HL-60 (cell line): Measurements from ENCODE around the gene FHIT.

Experiments used
- DNase-seq, 2 experiments: peaks; one replicate each; pipeline ENCODE4 v3.0.0-alpha.2; 2010 to 2020; ENCODE audit warnings: low read depth in 1 of 2, low spot score in 1 of 2
- H3K27ac ChIP-seq: fragments of 250-450 bp; sonication (Bioruptor Pico); replicated peaks from 2 replicates; pipeline ENCODE4 v1.5.1; 2020; ENCODE audit warnings: mild to moderate bottlenecking, moderate library complexity
- H3K27me3 ChIP-seq: fragments of 250-450 bp; sonication (Bioruptor Pico); 2 replicates; pipeline ENCODE4 v1.5.1; 2021; ENCODE audit warnings: mild to moderate bottlenecking, moderate library complexity; ENCODE audit not compliant: insufficient read depth, poor library complexity, severe bottlenecking
- H3K4me3 ChIP-seq: replicated peaks from 2 replicates; pipeline ENCODE4 v1.5.1; 2011; ENCODE audit warnings: mild to moderate bottlenecking, control low read depth, low read length; ENCODE audit not compliant: insufficient read depth
- CTCF ChIP-seq: IDR thresholded peaks from one replicate; pipeline ENCODE4 v1.5.1; 2011; ENCODE audit warnings: low read length, control low read depth, inconsistent platforms; ENCODE audit not compliant: insufficient read depth
- GABPA ChIP-seq: IDR thresholded peaks from 2 replicates; pipeline ENCODE4 v1.6.1; 2012; ENCODE audit warnings: low read depth
- POLR2AphosphoS5 ChIP-seq: IDR thresholded peaks from 2 replicates; pipeline ENCODE4 v1.6.1; 2012; ENCODE audit warnings: low read depth
- REST ChIP-seq: IDR thresholded peaks from 2 replicates; pipeline ENCODE4 v1.6.1; 2012; ENCODE audit warnings: low read depth; ENCODE audit not compliant: insufficient replicate concordance
- SPI1 ChIP-seq: IDR thresholded peaks from 2 replicates; pipeline ENCODE4 v1.6.1; 2012; ENCODE audit warnings: low read depth, mild to moderate bottlenecking, borderline replicate concordance

FHIT gene

GRCh38 chr3:60580809-60581208 lies 670.4 kb downstream of the FHIT start:
- Histone ChIP-seq H3K27ac (no peak overlapping the region), H3K4me3 (no peak overlapping the region), H3K27me3 (no peaks in the 10 kb centered on the region)
- no peak for DNase-seq
- TF ChIP-seq SPI1 (no peak), CTCF (no peak), REST (no peak), POLR2AphosphoS5 (no peak), GABPA (no peak)

GRCh38 chr3:60579734-60580133 lies 671.5 kb downstream of the FHIT start:
- TF ChIP-seq SPI1 = no peak
- no peak for TF ChIP-seq POLR2AphosphoS5
- no peak for TF ChIP-seq REST
- TF ChIP-seq CTCF = no peak
- TF ChIP-seq GABPA = no peak
- Histone ChIP-seq H3K4me3 (no peak overlapping the region), H3K27me3 (no peaks in the 10 kb centered on the region), H3K27ac (no peak overlapping the region)
- DNase-seq = no peak

- Histone ChIP-seq H3K4me3 (no peak overlapping the region), H3K27ac (no peak overlapping the region), H3K27me3 (no peaks in the 10 kb centered on the region)
- TF ChIP-seq POLR2AphosphoS5 (no peak), CTCF (no peak), SPI1 (no peak), GABPA (no peak), REST (no peak)
- no peak for DNase-seq
Observed at GRCh38 chr3:60578936-60579335, 672.3 kb downstream of the FHIT start.
